ENCODE data around the gene DDIT4. TPM values are rescaled to one million over a fixed set of nuclear protein-coding genes. Genes with fewer than 3 reads are reported as not detected.
A peak's percentile ranks its signal among the peaks of the same experiment; 100 is the strongest.

Gene DDIT4
- total and polyA plus RNA-seq, 4 experiments from 2014 or later, result 23.1 to 635 (median 89.4) TPM

DNA sequence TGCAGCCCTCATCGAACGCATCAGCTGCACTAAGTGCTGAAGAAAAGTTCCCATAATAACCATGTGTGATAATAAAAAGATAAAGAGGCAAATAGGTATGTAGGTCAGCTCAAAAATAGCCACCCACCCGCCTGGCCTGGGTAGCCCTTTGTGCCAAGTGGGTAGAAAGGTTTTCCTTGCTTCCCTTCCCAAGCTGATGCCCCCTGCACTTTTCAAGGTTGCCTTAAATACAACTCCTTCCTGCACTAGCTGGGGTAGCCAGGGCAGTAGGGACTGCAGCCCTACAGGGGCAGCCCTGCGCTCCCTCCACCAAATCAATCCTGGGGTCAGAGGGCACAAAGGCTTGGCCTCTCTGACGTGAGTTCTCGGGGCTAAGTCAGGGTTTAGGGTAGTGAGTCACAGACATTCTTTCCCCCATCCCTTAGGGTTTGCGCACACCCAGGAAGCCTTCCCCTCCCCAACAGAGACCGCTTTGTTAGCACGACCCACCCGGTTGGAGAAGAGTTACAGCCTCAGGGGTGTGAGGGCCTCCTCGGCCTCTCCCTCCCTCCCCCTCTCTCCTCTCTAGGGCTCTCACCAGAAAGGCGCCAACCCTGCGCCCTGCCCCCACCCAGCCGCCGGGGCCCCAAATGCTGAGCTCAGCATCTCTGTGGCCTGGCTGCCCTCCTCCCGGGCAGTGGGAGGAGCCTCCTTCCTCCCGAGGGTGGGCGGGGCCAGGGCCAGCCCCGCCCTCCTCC lies 13.3 kb upstream of the DDIT4 start:
- H3K9me3 Mint-ChIP-seq, result no peaks in the 10 kb centered on the region
- peak overlapping the region; percentile 84 to 93 (median 89) for H3K4me3 Mint-ChIP-seq
- POLR2A ChIA-PET (ENCODE audit: partially characterized antibody), result interaction anchor here (0.8 to 13.8 kb wide), 26 partner anchors 9 to 171 kb away, joined by 3 to 161 read pairs (median 6); partner anchors contain the start of genes ANAPC16, ASCC1, DDIT4 and DNAJB12

DNA sequence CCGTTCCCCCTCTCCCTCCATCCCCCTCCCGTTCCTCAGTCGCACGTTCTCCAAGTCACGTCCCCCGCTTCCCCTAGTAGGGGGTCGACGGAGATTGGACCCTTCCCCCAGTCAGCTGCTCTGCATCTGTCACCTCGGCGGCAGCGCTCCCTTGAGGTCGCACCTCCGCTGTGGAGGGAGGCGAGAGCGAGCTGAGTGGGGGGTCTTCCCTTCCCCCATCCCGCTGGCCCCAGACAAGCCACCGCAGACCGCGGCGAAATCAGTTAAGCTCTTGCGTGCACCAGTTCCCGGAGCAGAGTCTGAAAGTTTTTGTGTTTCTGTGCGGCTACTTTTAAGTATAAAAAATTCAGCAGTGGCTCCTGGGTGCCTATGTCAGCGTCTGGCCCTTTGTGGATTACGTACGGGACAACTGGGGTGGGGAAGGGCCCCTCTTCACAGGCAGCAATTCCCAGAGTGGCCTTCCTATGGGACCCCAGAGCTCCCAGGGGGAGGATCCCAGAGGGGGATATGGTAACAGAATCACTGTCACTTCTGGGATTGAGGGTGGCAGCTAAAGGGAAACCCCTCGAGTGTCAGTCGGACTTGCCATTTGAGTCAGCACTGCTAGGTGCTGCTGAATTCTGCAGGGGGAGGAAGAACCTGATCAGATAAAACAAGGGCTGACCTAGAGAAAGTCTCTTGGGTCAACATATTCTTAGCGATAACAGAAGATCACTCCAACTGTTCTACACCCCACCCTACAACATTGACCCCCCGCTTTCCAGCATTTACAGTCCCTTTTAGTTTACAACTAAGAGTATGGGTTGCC lies 12.5 kb upstream of the DDIT4 start:
- Mint-ChIP-seq H3K9me3 (no peaks in the 10 kb centered on the region), H3K36me3 (no peaks in the 10 kb centered on the region), H3K27ac (peak overlapping the region; percentile 95 to 98 (median 96)), H3K4me3 (peak overlapping the region; percentile 84 to 93 (median 89)), H3K27me3 (no peaks in the 10 kb centered on the region), H3K4me1 (peaks cover 46 to 72% (median 60%) of the 10 kb centered on the region in 4 donors)
- peak in 3 of 5 donors; percentile 45 to 80 (median 63) for DNase-seq
- H3K9me3 ChIP-seq (ENCODE audit: control insufficient read depth in 1 of 2, low read length in 2 of 2), result no peaks in the 10 kb centered on the region
- intact Hi-C loops (cut with micrococcal nuclease), result loop anchor here (1.0 to 5.0 kb wide), 4 partner anchors 12 to 44 kb away; partner anchors contain the start of genes ANAPC16, ASCC1 and DDIT4
- H3K4me1 ChIP-seq (ENCODE audit: insufficient read depth, low read length), result peaks cover 89% of the 10 kb centered on the region
- CTCF ChIA-PET (ENCODE audit: partially characterized antibody), result interaction anchor here (0.8 to 3.6 kb wide), 19 partner anchors 9 to 134 kb away, joined by 3 to 38 read pairs (median 4); partner anchors contain the start of genes ANAPC16, ASCC1 and DDIT4
- H3K27me3 ChIP-seq (ENCODE audit: insufficient read depth, low read length), result no peaks in the 10 kb centered on the region
- peak overlapping the region; percentile 74 for H3K27ac ChIP-seq (ENCODE audit: low read depth, low read length)
- no peaks in the 10 kb centered on the region for H3K36me3 ChIP-seq (ENCODE audit: insufficient read depth, low read length)
- H3K4me3 ChIP-seq (ENCODE audit: low read length in 2 of 2), result peak overlapping the region; percentile 52 to 90
- POLR2A ChIA-PET (ENCODE audit: partially characterized antibody), result interaction anchor here (0.8 to 13.8 kb wide), 22 partner anchors 9 to 172 kb away, joined by 3 to 161 read pairs (median 6); partner anchors contain the start of genes ANAPC16, ASCC1, DDIT4 and DNAJB12

More for the DNA sequence above, 13.3 kb upstream of the DDIT4 start:
- H3K36me3 Mint-ChIP-seq, result no peaks in the 10 kb centered on the region
- Histone ChIP-seq H3K36me3 (ENCODE audit: insufficient read depth, low read length) (no peaks in the 10 kb centered on the region), H3K4me3 (ENCODE audit: low read length in 2 of 2) (peak overlapping the region; percentile 52 to 90), H3K9me3 (ENCODE audit: control insufficient read depth in 1 of 2, low read length in 2 of 2) (no peaks in the 10 kb centered on the region), H3K27me3 (ENCODE audit: insufficient read depth, low read length) (no peaks in the 10 kb centered on the region), H3K27ac (ENCODE audit: low read depth, low read length) (peak overlapping the region; percentile 74), H3K4me1 (ENCODE audit: insufficient read depth, low read length) (peaks cover 89% of the 10 kb centered on the region)
- peak; percentile 77 to 92 (median 80) for DNase-seq
- intact Hi-C loops (cut with micrococcal nuclease), result loop anchor here (1.0 to 5.0 kb wide), 3 partner anchors 12 to 43 kb away; partner anchors contain the start of genes ANAPC16 and ASCC1
- no peaks in the 10 kb centered on the region for H3K27me3 Mint-ChIP-seq
- H3K4me1 Mint-ChIP-seq, result peaks cover 48 to 78% (median 63%) of the 10 kb centered on the region in 4 donors
- H3K27ac Mint-ChIP-seq, result peak overlapping the region; percentile 95 to 98 (median 96)
- CTCF ChIA-PET (ENCODE audit: partially characterized antibody), result interaction anchor here (0.6 to 3.6 kb wide), 22 partner anchors 8 to 134 kb away, joined by 3 to 38 read pairs (median 3); partner anchors contain the start of genes ANAPC16, ASCC1 and DDIT4

DNA sequence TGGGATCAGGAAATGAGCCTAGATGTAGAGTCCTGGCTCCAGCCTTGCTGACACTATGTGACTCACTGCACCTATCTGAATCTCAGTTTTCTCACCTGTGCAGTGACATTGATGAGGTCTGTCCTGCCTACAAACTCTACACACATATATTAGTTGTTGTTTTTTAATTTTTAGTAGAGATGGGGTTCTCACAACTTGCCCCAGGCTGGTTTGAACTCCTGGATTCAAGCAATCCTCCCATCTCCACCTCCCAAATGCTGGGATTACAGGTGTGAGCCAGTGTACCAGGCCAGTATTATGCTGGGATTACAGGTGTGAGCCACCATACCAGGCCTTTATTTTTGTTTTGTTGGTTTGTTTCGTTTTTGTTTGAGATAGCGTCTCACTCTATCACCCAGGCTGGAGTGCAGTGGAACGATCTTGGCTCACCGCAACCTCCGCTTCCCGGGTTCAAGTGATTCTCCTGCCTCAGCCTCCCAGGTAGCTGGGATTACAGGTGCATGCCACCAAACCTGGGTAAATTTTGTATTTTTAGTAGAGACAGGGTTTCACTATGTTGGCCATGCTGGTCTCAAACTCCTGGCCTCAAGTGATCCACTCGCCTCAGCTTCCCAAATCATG lies 11.8 kb upstream of the DDIT4 start:
- intact Hi-C loops (cut with micrococcal nuclease), result loop anchor here (1.0 to 5.0 kb wide), 2 partner anchors 11 to 45 kb away; partner anchors contain the start of genes ANAPC16, ASCC1 and DDIT4
- Mint-ChIP-seq H3K36me3 (no peaks in the 10 kb centered on the region), H3K9me3 (no peaks in the 10 kb centered on the region), H3K27me3 (no peaks in the 10 kb centered on the region), H3K27ac (peak overlapping the region; percentile 95 to 98 (median 96)), H3K4me3 (peak overlapping the region; percentile 84 to 93 (median 89)), H3K4me1 (peaks cover 42 to 66% (median 55%) of the 10 kb centered on the region in 4 donors)
- Histone ChIP-seq H3K4me1 (ENCODE audit: insufficient read depth, low read length) (peaks cover 84% of the 10 kb centered on the region), H3K36me3 (ENCODE audit: insufficient read depth, low read length) (no peaks in the 10 kb centered on the region), H3K27ac (ENCODE audit: low read depth, low read length) (peak overlapping the region; percentile 74), H3K27me3 (ENCODE audit: insufficient read depth, low read length) (no peaks in the 10 kb centered on the region), H3K4me3 (ENCODE audit: low read length in 2 of 2) (peak overlapping the region in 1 of 2 donors; percentile 52), H3K9me3 (ENCODE audit: control insufficient read depth in 1 of 2, low read length in 2 of 2) (no peaks in the 10 kb centered on the region)
- POLR2A ChIA-PET (ENCODE audit: partially characterized antibody), result interaction anchor here (0.9 to 13.8 kb wide), 13 partner anchors 8 to 173 kb away, joined by 3 to 161 read pairs (median 11); partner anchors contain the start of genes ANAPC16, ASCC1, DDIT4 and SPOCK2
- CTCF ChIA-PET (ENCODE audit: partially characterized antibody), result interaction anchor here (0.7 to 3.6 kb wide), 6 partner anchors 12 to 136 kb away, joined by 3 to 38 read pairs (median 4); partner anchors contain the start of gene DDIT4
- peak in 2 of 5 donors; percentile 22 to 68 for DNase-seq

DNA sequence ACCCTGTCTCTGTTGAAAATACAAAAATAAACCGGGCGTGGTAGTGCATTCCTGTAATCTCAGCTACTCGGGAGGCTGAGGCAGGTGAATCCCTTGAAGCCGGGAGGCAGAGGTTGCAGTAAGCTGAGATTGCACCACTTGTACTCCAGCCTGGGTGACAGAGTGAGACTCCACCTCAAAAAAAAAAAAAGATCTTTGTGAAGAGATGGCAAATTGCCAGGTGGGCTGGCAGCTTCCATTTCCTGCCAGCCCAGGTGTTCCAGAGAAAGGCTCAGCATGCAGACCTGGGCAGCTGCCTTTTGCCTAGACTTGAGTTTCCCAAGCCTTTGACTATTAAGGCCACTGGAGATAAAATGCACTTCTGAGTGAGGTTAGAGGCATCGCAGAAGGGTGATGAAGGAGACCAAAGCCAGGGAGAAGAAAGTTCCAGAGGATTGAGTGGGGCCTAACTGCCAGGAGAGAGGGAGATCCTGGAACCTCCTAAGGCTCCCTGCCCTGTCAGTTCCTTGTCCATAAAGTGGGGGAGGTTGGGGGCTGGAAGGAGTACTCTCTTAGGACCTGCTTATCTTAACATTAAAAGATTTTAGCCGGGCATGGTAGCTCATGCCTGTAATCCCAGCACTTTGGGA lies 10.0 kb upstream of the DDIT4 start:
- Mint-ChIP-seq H3K4me1 (peaks cover 37 to 62% (median 50%) of the 10 kb centered on the region in 4 donors), H3K27ac (peak overlapping the region; percentile 46 to 88 (median 85))

DNA sequence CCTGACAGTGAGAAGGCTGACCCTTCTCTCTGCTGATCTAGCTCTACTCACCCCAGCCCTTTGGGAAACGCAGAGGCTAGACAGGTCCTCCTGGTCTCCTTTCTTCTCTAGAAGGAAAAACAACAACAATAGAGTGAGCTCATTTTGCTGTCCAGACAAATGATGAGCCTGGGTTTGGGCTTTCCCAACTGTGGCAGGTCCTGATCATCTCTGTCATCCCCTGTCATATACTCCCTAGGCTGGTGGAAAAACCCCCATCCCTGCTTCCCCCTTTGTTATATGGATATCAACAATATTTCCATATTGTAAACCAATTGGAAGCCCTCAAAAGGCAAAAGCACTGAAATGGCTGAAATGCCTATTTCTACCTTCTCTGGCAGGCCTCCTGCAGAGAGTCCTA lies 9.2 kb upstream of the DDIT4 start:
- intact Hi-C loops (cut with micrococcal nuclease), result loop anchor here (5.0 kb wide), 1 partner anchor 47 kb away; the partner anchor contains the start of genes ANAPC16 and ASCC1
- ChIA-PET CTCF (ENCODE audit: partially characterized antibody) (interaction anchor here (1.3 to 4.4 kb wide), 5 partner anchors 10 to 76 kb away, joined by 3 to 29 read pairs (median 4); partner anchors contain the start of gene DDIT4), POLR2A (ENCODE audit: partially characterized antibody) (interaction anchor here (0.5 to 13.8 kb wide), 6 partner anchors 10 to 56 kb away, joined by 3 to 161 read pairs (median 5); partner anchors contain the start of gene DDIT4)
- H3K36me3 Mint-ChIP-seq, result no peaks in the 10 kb centered on the region
- H3K4me3 ChIP-seq (ENCODE audit: low read length in 2 of 2), result no peak overlapping the region
- H3K27me3 Mint-ChIP-seq, result no peaks in the 10 kb centered on the region
- no peak overlapping the region for H3K27ac ChIP-seq (ENCODE audit: low read depth, low read length)
- no peaks in the 10 kb centered on the region for H3K36me3 ChIP-seq (ENCODE audit: insufficient read depth, low read length)
- H3K4me3 Mint-ChIP-seq, result peak overlapping the region in 1 of 8 donors; percentile 48
- peaks cover 67% of the 10 kb centered on the region for H3K4me1 ChIP-seq (ENCODE audit: insufficient read depth, low read length)
- H3K9me3 ChIP-seq (ENCODE audit: control insufficient read depth in 1 of 2, low read length in 2 of 2), result no peaks in the 10 kb centered on the region
- peak overlapping the region in 6 of 7 donors; percentile 77 to 87 (median 86) for H3K27ac Mint-ChIP-seq
- H3K4me1 Mint-ChIP-seq, result peaks cover 32 to 56% (median 44%) of the 10 kb centered on the region in 4 donors
- no peaks in the 10 kb centered on the region for H3K27me3 ChIP-seq (ENCODE audit: insufficient read depth, low read length)
- H3K9me3 Mint-ChIP-seq, result no peaks in the 10 kb centered on the region
- DNase-seq, result no peak

More for the DNA sequence above, 10.0 kb upstream of the DDIT4 start:
- Mint-ChIP-seq H3K4me3 (peak overlapping the region in 7 of 8 donors; percentile 10 to 74 (median 63)), H3K36me3 (no peaks in the 10 kb centered on the region), H3K27me3 (no peaks in the 10 kb centered on the region), H3K9me3 (no peaks in the 10 kb centered on the region)
- Histone ChIP-seq H3K27me3 (ENCODE audit: insufficient read depth, low read length) (no peaks in the 10 kb centered on the region), H3K4me1 (ENCODE audit: insufficient read depth, low read length) (peaks cover 75% of the 10 kb centered on the region), H3K36me3 (ENCODE audit: insufficient read depth, low read length) (no peaks in the 10 kb centered on the region), H3K27ac (ENCODE audit: low read depth, low read length) (no peak overlapping the region), H3K4me3 (ENCODE audit: low read length in 2 of 2) (no peak overlapping the region), H3K9me3 (ENCODE audit: control insufficient read depth in 1 of 2, low read length in 2 of 2) (no peaks in the 10 kb centered on the region)
- ChIA-PET POLR2A (ENCODE audit: partially characterized antibody) (interaction anchor here (0.6 to 13.8 kb wide), 8 partner anchors 10 to 1623 kb away, joined by 3 to 161 read pairs (median 5); partner anchors contain the start of gene DDIT4), CTCF (ENCODE audit: partially characterized antibody) (interaction anchor here (1.1 to 4.4 kb wide), 6 partner anchors 11 to 76 kb away, joined by 3 to 29 read pairs (median 4); partner anchors contain the start of gene DDIT4)
- intact Hi-C loops (cut with micrococcal nuclease), result loop anchor here (5.0 kb wide), 1 partner anchor 46 kb away; the partner anchor contains the start of genes ANAPC16 and ASCC1
- DNase-seq, result peak; percentile 66 to 77 (median 74)
